Dedifferentiated amniotic fluid mesenchymal stem cell (primary cell): ENCODE results near the gene GALNT5.
"Not testable (repeated sequence)": the region's sequence is repeated elsewhere in the genome, so short reads cannot be mapped to it uniquely, and the experiment has no call there.

Experiments used
- DNase-seq: peaks from one replicate; pipeline ENCODE4 v3.0.0-alpha.2; 2016; ENCODE audit errors: extremely low spot score

Gene GALNT5, protein sequence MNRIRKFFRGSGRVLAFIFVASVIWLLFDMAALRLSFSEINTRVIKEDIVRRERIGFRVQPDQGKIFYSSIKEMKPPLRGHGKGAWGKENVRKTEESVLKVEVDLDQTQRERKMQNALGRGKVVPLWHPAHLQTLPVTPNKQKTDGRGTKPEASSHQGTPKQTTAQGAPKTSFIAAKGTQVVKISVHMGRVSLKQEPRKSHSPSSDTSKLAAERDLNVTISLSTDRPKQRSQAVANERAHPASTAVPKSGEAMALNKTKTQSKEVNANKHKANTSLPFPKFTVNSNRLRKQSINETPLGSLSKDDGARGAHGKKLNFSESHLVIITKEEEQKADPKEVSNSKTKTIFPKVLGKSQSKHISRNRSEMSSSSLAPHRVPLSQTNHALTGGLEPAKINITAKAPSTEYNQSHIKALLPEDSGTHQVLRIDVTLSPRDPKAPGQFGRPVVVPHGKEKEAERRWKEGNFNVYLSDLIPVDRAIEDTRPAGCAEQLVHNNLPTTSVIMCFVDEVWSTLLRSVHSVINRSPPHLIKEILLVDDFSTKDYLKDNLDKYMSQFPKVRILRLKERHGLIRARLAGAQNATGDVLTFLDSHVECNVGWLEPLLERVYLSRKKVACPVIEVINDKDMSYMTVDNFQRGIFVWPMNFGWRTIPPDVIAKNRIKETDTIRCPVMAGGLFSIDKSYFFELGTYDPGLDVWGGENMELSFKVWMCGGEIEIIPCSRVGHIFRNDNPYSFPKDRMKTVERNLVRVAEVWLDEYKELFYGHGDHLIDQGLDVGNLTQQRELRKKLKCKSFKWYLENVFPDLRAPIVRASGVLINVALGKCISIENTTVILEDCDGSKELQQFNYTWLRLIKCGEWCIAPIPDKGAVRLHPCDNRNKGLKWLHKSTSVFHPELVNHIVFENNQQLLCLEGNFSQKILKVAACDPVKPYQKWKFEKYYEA

DNA sequence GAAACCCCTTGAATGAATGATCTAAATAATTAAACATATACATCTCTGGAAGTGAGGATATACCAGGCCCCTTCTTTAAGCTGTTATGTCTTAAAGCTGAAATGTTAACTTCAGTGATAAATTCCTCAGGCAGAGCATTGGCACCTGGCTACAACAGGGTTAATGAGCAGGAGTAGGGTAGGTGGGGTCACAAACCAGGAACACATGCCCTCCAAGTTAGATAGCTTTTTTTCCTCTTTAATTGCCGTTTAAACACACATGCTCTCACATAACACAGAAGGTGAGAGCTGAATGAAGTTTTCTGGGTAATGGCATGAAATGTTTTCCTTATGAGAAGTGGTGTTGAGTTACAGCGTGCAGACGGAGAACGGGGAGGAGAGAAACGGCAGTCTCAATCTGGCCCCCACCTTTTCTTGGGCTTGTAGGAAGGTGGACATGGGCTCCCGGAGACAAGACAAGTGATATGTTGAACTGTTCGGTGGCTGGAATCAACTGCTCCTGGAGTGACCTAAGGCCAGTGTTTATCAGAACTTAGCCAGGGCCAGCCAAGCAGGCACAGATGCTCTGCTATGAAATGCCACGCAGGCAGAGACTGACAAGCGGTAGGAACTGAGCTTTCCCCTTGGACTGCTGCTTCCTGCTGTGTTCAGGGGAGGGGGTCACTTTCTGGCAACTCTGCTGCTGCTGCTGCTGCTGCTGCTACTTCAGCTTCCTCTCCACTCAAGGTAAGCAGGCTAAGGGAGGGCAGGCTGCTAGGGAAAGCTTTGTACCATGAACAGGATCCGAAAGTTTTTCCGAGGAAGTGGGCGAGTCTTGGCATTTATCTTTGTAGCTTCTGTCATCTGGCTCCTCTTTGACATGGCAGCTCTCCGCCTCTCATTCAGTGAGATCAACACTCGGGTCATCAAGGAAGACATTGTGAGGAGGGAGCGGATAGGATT lies at the start of gene GALNT5:
TSS of gene GALNT5 (plus strand) at position 394 of the 941 bp plus-strand sequence. CDS start at position 772, 378 bp downstream.
- DNase-seq = peak; percentile 60

DNA sequence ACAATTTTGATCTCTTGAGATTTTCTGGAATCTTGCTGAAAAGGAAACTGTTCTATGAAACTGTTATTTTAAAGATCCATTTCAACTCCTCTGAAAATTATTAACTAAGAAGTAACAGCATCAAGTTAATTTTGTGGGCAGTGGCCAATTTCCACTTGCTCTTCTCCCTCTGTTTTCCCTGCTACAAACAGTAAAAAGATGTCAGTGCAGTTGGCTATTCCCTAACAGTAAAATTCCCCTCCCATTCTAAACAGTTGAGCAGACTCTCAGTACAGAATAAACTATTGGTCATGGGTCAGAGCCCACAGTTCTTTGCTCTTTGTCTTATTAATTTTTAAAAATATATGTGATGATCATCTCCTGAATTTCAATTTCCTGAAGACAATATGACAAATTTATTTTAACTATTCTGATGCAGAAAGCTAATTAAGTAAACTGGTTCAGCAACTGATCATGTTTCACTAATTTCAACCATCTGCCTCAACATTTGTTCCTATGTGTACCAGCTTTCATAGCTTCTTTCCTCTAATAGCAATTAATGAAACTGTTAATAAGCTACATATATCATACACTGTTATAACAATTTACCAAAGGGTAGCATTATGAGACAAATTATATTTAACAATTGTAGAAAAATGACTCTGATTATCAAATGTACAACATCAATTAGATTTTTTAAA lies 41.1 kb upstream of the GALNT5 start:
- no peak for DNase-seq

GRCh38 chr2:157217409-157217808 lies 40.1 kb upstream of the GALNT5 start:
- no peak for DNase-seq

- DNase-seq = no peak
These were observed 38.6 kb upstream of the GALNT5 start for GRCh38 chr2:157218911-157219310.

GRCh38 chr2:157220502-157220901 lies 37.0 kb upstream of the GALNT5 start:
- no peak for DNase-seq

DNA sequence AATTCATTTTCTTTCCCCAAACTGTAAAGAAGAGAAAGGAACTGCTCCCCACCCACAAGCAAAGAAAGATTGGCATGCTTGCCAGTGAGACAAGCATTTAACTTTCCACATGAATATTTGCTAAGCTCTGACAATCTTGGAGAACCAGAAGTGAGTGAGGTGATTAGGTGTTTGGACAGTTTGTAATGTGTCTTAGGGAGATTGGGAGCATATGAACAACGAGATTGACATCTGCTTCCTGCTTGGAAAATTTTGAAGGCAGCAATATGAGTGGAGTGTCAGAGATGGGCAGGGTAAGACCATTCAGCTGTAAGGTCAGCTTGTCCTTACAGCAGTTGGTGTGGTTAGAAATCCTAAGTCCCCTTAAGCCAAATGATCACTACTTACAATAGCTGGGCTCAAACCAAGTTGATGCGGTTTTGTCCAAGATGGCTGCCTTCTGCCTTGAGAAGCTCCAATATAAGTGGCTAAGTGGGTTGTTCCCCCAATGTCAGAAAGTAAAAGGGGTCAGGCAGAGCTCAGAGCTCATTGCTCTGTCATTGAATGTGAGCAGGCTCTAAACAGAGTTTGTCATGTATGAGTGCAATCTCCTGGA lies 36.0 kb upstream of the GALNT5 start:
- no peak for DNase-seq

- no peak for DNase-seq
These were observed 33.8 kb upstream of the GALNT5 start for GRCh38 chr2:157223624-157224205.

- DNase-seq = not testable (repeated sequence)
These were observed 33.1 kb upstream of the GALNT5 start for GRCh38 chr2:157224448-157224847.

- no peak for DNase-seq
These were observed 29.9 kb upstream of the GALNT5 start for GRCh38 chr2:157227592-157227991.

- DNase-seq = no peak
These were observed 28.6 kb upstream of the GALNT5 start for GRCh38 chr2:157228946-157229345.

GRCh38 chr2:157229572-157229971 lies 27.9 kb upstream of the GALNT5 start:
- DNase-seq = peak; percentile 73

- no peak for DNase-seq
These were observed 26.0 kb upstream of the GALNT5 start for GRCh38 chr2:157231476-157231875.

- no peak for DNase-seq
These were observed 24.0 kb upstream of the GALNT5 start for GRCh38 chr2:157233506-157233905.

GRCh38 chr2:157236404-157236803 lies 21.1 kb upstream of the GALNT5 start:
- no peak for DNase-seq

DNA sequence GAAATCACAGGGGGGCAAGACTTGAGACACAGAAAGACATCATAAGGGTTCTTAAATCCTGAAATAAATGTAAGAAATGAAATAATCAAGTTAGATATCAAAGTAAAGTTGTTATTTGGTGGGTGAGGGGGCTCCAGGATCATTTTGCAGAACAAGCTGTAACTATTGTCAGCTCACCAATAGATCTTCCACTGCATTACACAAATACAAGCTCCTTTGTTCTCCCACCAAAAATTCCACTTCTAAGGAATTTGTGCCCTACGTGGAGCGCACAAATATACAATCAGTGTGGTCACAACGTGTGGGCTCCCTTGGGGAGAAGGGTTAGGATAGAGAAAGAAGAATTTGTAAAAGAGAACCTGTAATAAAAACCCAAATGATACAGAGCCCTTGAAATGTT lies 19.2 kb upstream of the GALNT5 start:
- DNase-seq = no peak

- no peak for DNase-seq
These were observed 12.8 kb upstream of the GALNT5 start for GRCh38 chr2:157244691-157245090.

GRCh38 chr2:157245144-157245840 lies 12.2 kb upstream of the GALNT5 start:
- DNase-seq = no peak

- peak; percentile 84 for DNase-seq
These were observed 11.4 kb upstream of the GALNT5 start for GRCh38 chr2:157245846-157246764.
